Activated naive CD8-positive, alpha-beta T cell treated with anti-CD3 and anti-CD28 coated beads for 36 hours (primary cell): ENCODE results near the gene STAB2. TPM values are rescaled to one million over a fixed set of nuclear protein-coding genes. Genes with fewer than 3 reads are reported as not detected.

Experiments used
- DNase-seq: peaks from one replicate; pipeline ENCODE4 v3.0.0; 2021
- H3K27ac Mint-ChIP-seq: one replicate; pipeline ENCODE4 v1.8.0; 2022; ENCODE audit warnings: mild to moderate bottlenecking, moderate library complexity, mixed read lengths
- H3K27me3 Mint-ChIP-seq: one replicate; pipeline ENCODE4 v1.8.0; 2022; ENCODE audit warnings: mild to moderate bottlenecking, mixed read lengths
- H3K36me3 Mint-ChIP-seq: one replicate; pipeline ENCODE4 v1.8.0; 2021; ENCODE audit warnings: mild to moderate bottlenecking, mixed read lengths
- H3K4me1 Mint-ChIP-seq: one replicate; pipeline ENCODE4 v1.8.0; 2021; ENCODE audit warnings: mixed read lengths
- H3K4me3 Mint-ChIP-seq: one replicate; pipeline ENCODE4 v1.8.0; 2022; ENCODE audit warnings: mild to moderate bottlenecking, moderate library complexity, mixed read lengths
- H3K9me3 Mint-ChIP-seq: one replicate; pipeline ENCODE4 v1.8.0; 2022; ENCODE audit warnings: mixed read lengths
- total RNA-seq, 2 experiments: library from RNA; stranded (reverse); gene quantifications; one replicate each; pipeline ENCODE4 v1.2.3, GENCODE V29; 2021

STAB2 gene
- total RNA-seq, 2 experiments from 2014 or later: not detected

DNA sequence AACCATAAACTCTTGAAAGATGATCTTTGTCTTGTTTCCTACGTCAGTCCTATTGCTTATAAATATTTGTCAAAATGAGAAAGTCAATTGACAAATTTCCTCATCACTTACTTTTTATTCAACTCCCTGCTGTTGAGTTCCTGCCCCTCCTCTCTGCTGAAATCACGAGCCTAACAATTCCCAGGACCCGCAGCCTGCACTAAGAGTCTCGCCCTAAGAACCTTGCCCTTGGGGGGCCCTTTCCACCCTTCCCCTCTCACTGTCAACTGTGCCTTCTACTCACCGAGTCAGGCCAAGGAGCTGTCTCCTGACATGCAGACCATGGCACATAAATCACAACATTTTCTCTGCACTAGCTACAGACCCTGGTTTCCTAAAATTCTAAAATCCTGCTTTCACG is 99.0 kb downstream of the STAB2 start:
- Mint-ChIP-seq H3K27ac (no peak overlapping the region), H3K9me3 (no peaks in the 10 kb centered on the region), H3K27me3 (peaks cover 5% of the 10 kb centered on the region), H3K36me3 (peaks cover 2% of the 10 kb centered on the region), H3K4me1 (no peaks in the 10 kb centered on the region), H3K4me3 (no peak overlapping the region)
- DNase-seq: no peak

DNA sequence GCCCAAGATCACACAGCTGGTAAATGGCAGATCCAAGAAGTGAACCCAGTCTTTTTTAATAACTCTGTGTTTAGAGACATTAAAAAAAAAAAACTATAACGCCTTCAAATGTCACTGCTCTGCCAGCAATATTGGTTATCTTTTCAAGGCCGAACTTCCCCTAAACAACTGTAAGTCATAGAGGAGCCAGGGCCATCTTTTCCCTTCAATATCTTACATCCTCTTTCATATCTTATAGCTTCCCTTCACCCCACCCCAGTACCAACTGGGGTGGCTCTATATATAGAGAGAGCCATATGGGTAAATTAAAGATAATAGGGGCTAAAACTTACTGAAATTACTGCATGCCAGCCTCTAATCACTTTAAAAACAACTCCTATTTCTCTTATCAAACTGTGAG is 100.2 kb downstream of the STAB2 start:
- no peak overlapping the region for H3K27ac Mint-ChIP-seq
- H3K27me3 Mint-ChIP-seq: peaks cover 8% of the 10 kb centered on the region
- no peaks in the 10 kb centered on the region for H3K4me1 Mint-ChIP-seq
- no peaks in the 10 kb centered on the region for H3K9me3 Mint-ChIP-seq
- DNase-seq: no peak
- H3K4me3 Mint-ChIP-seq: no peak overlapping the region
- peaks cover 2% of the 10 kb centered on the region for H3K36me3 Mint-ChIP-seq

DNA sequence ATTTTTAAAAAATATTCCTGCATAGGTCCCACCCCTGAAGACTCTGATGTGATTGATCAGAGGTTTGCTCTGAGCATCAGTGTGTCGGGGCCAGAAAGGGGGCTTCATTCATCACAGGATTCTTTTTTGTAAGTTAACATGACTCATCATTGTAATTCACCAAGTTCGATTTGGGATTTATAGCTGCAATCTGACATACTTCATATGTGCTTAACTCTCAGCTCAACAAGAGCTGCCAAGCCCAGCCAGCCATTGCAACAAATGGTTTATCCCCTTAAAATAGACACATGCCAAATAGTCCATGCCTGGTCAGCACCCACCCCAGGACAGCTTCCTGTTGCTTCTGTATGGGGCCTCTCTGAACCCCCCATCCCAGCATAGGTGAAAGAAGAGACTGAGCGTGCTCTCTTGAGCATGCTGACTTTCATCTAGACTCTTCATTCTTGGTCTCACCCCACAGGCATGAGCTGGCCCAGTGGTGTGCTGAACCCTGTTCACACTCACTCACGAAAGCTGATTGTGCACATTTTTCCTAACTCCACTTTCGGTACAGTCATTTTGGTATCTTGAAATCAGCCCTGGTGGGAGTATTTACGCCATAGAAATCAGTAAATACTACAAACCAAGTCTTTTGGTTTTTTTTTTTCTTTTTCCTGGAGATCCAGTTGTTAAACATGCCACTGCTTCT is 101.4 kb downstream of the STAB2 start:
- H3K27ac Mint-ChIP-seq: no peak overlapping the region
- no peak for DNase-seq
- no peaks in the 10 kb centered on the region for H3K9me3 Mint-ChIP-seq
- peaks cover 12% of the 10 kb centered on the region for H3K27me3 Mint-ChIP-seq
- H3K4me3 Mint-ChIP-seq: no peak overlapping the region
- H3K36me3 Mint-ChIP-seq: peaks cover 2% of the 10 kb centered on the region
- no peaks in the 10 kb centered on the region for H3K4me1 Mint-ChIP-seq

DNA sequence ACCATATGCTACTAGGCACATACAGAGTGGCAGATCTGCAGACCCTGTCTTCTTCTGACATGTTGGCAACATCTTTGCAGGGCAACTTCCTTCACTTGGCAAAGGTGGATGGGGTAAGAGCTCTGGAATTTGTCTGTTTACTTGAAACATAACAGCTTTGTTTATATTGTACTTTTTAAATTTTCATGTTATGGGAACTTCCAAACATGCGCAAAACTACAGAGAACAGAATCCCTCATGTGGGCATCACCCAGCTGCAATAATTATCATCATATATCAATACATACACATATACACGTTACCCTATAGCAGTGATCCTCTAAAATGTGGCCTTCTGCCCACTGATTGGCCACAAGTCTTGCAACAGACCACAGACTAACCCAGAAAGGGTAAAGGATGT is 103.4 kb downstream of the STAB2 start:
- no peaks in the 10 kb centered on the region for H3K4me1 Mint-ChIP-seq
- H3K4me3 Mint-ChIP-seq: no peak overlapping the region
- peaks cover 2% of the 10 kb centered on the region for H3K36me3 Mint-ChIP-seq
- H3K27ac Mint-ChIP-seq: no peak overlapping the region
- H3K27me3 Mint-ChIP-seq: peaks cover 12% of the 10 kb centered on the region
- H3K9me3 Mint-ChIP-seq: no peaks in the 10 kb centered on the region
- no peak for DNase-seq

DNA sequence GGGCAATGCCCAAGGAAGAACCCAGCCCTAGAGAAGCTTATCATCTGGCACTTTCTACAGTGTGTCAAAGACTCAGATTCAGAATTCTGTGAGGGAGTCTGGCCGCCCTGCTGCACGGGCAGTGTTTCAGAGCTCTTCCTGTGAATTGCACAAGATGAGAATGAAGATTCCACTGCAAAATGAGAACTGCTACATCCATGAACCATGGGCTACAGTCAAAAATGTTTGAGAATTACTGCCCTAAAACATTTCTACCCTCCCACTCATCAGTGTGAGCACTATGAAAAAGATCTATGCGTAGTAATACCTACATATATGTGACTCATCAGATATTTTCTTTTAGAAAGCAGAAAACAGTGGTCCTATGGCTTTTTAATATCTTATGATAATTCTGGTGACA is 104.0 kb downstream of the STAB2 start:
- no peak overlapping the region for H3K27ac Mint-ChIP-seq
- H3K36me3 Mint-ChIP-seq: peaks cover 2% of the 10 kb centered on the region
- H3K9me3 Mint-ChIP-seq: no peaks in the 10 kb centered on the region
- no peaks in the 10 kb centered on the region for H3K4me1 Mint-ChIP-seq
- no peak for DNase-seq
- peaks cover 13% of the 10 kb centered on the region for H3K27me3 Mint-ChIP-seq
- no peak overlapping the region for H3K4me3 Mint-ChIP-seq

DNA sequence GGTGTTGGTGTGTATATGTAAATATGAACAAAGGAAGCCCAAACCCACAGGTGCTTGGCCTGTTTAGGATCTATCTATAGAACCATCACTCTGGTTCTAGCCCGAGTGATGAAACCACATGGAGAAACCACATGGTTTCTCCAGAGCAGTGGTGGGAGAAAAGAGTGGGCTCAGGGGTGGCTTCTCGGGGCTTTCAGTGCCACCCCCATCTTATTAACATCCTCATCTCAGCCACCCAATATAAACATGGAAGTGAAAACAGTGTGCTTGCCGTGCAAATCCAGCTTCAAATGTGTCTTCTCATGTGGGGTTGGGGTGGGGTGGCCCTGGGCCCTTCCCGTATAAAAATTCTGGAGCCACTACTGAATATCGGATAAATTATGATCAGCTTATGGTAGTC is 109.0 kb downstream of the STAB2 start:
- no peaks in the 10 kb centered on the region for H3K36me3 Mint-ChIP-seq
- H3K4me3 Mint-ChIP-seq: no peak overlapping the region

DNA sequence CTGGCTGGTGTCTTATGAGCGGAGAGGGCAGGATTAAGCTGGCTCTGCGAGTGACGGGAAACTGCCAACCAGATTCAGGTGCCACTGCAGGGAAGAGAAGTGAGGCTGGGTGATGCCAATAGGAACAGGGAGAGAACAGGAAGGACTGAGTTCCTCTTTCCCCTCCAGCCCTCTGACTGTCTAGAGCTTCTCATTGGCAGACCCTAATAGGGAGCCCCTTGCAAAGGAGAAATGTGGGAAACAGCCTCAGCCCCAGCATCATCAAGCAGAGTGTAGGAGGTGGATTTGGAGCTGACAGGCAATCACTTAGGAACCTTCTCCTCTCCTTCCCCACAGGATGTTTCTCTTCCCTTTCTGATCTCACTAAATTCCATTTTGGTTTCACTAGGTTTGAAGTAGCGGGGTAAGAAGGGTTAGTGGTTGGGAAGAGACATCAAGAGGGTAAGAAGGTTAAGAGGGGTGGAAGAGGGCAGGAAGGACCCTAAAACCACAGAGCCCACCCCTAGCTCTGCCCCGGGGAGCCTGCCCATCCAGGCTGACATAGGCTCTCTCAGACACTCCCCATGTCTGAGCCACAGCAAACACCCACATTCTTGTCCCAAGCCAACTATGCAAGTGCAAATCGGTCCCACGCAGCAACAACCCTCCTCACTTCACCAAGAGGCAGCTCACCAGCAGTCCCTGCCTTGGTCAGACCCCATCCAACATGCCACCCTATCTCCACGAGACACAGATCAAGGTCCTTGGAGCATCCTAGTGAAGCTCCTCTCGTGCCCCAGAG is 111.1 kb downstream of the STAB2 start:
- Mint-ChIP-seq H3K36me3 (no peaks in the 10 kb centered on the region), H3K4me3 (no peak overlapping the region), H3K4me1 (peaks cover 9% of the 10 kb centered on the region), H3K27ac (peak overlapping the region; percentile 12), H3K27me3 (peaks cover 20% of the 10 kb centered on the region), H3K9me3 (no peaks in the 10 kb centered on the region)
- no peak for DNase-seq

More for the DNA sequence above, 109.0 kb downstream of the STAB2 start:
- DNase-seq: no peak
- Mint-ChIP-seq H3K4me1 (peaks cover 9% of the 10 kb centered on the region), H3K27ac (no peak overlapping the region), H3K27me3 (peaks cover 24% of the 10 kb centered on the region), H3K9me3 (no peaks in the 10 kb centered on the region)

DNA sequence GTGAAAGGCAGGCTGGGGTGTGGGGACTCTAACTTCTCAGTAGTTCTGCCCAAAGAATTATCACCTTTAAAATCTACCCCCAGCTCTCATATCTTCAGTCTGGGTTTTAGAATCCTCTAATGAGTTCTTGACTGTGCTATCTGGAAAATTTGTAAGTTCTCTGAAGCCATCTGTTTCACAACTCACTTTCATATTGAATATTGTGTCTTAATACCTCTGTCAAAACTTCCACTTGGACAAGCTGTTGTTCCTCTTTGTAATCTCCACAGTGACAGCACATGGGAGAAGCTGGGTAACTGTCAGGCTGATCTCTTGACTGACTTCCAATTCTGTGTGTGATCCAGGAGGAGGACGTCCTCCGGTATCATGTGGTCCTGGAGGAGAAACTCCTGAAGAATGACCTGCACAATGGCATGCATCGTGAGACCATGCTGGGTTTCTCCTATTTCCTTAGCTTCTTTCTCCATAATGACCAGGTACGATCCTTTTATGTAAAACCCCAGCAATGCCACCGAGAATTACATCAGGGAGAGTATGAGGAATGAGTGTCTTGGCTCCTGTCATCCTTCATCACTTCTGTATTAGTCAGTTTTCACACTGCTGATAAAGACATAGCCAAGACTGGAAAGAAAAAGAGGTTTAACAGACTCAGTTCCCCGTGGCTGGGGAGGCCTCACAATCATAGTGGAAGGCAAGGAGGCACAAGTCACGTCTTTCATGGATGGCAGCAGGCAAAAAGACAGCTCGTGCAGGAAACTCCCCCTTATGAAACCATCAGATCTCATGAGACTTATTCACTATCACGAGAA is 111.9 kb downstream of the STAB2 start:
- no peaks in the 10 kb centered on the region for H3K9me3 Mint-ChIP-seq
- peaks cover 9% of the 10 kb centered on the region for H3K4me1 Mint-ChIP-seq
- H3K27ac Mint-ChIP-seq: peak overlapping the region; percentile 3
- no peaks in the 10 kb centered on the region for H3K36me3 Mint-ChIP-seq
- no peak for DNase-seq
- H3K4me3 Mint-ChIP-seq: no peak overlapping the region
- H3K27me3 Mint-ChIP-seq: peaks cover 17% of the 10 kb centered on the region

DNA sequence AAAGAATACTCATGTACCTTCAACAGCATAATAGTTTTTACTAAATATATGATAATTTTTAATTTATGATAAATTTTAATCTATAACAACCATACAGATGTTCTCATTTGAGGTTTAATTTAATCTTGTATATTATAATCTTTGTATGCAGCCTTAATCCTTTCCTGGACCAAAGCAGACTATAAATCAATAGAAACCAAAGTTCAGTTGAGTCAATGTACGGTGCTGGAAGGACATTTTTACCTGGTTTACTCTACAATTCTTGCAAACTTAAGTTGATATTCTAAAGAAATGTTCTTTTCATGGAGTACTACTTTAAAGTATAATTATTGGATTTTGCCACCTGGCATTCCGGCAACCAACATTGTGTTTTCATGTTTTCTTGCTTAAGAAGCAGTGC is 118.0 kb downstream of the STAB2 start:
- Mint-ChIP-seq H3K9me3 (no peaks in the 10 kb centered on the region), H3K36me3 (no peaks in the 10 kb centered on the region), H3K4me3 (no peak overlapping the region), H3K27ac (no peak overlapping the region), H3K4me1 (no peaks in the 10 kb centered on the region), H3K27me3 (peaks cover 9% of the 10 kb centered on the region)
- DNase-seq: no peak

DNA sequence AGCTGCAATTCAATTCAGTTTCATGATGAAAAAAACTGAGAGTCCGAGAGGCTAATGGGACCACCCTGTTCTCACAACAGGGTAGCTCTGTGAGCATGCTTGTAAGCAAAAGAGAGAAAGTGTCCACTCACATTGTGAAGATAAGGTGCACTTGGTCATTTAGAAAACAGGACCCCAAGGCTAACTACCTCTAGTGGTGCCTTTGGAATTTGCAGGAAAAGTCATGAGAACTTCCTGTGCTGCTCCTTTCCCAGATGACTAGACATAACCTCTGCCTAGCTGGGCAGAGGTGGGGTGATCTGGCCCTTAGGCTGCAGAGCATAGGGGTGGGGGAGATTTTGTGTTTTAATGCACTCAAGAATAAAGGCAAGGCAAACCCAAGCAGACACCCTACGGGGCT is 118.9 kb downstream of the STAB2 start:
- Mint-ChIP-seq H3K4me1 (no peaks in the 10 kb centered on the region), H3K9me3 (no peaks in the 10 kb centered on the region), H3K27me3 (peaks cover 9% of the 10 kb centered on the region), H3K27ac (no peak overlapping the region), H3K36me3 (no peaks in the 10 kb centered on the region), H3K4me3 (no peak overlapping the region)
- DNase-seq: no peak

DNA sequence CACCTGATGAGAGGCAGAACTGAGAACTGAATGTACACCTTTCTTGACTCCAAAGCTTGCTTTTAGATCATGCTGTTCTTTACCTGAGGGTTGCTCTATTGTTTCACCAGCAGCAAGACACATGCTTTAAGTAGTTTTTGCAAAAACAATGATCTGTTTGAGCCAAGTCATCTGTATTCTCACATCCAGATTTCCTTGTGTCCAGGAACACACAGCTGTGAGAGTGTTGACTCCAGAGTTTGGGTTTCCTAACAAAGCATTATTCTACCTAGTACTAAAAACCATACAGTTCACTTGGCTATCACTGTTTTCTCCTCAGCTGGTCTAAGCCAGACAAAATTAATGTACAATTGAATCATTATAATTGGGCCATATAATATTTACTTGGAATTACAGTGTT is 120.4 kb downstream of the STAB2 start:
- DNase-seq: no peak

DNA sequence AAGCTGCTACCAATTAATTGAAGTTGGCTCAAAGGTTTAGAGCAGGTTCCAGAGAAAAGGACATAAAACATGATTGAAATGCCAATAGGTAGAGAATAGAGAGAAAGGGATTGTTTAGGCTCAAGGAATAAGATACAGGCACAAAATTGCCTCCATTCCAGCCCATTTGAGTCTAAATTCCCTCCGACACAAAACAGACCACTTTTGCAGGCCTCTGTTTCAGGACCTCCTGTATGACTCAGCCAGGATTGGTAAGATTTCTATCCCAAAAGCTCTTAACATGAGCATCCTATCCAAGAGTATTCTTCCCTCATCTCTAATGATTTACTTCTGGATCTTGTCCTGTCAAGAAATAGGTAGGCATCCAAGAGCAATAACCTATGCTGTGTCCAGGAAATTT is 123.5 kb downstream of the STAB2 start:
- Mint-ChIP-seq H3K27me3 (peaks cover 9% of the 10 kb centered on the region), H3K36me3 (no peaks in the 10 kb centered on the region), H3K9me3 (no peaks in the 10 kb centered on the region), H3K4me3 (no peak overlapping the region), H3K27ac (no peak overlapping the region), H3K4me1 (no peaks in the 10 kb centered on the region)
- DNase-seq: no peak

More for the DNA sequence above, 120.4 kb downstream of the STAB2 start:
- Mint-ChIP-seq H3K27me3 (peaks cover 13% of the 10 kb centered on the region), H3K36me3 (no peaks in the 10 kb centered on the region), H3K4me3 (no peak overlapping the region), H3K9me3 (no peaks in the 10 kb centered on the region), H3K27ac (no peak overlapping the region), H3K4me1 (no peaks in the 10 kb centered on the region)

DNA sequence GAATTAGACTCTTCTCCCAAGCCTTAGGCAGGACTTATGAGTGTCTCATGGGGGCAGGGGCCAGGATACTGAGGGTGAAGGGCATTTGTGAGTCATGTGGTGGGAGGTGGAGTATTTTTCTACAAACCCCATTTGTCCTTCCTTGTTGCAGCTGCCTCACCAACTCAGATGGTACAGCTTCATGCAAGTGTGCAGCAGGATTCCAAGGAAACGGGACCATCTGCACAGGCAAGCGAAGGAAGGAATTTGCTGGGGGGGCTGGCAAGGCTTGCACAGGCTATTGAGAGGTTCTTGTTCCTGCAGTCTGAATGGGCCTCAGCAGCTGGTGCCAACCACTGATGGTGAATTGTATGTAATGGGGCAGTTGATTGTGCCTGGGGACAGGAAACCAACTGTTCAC is 125.1 kb downstream of the STAB2 start:
- no peaks in the 10 kb centered on the region for H3K4me1 Mint-ChIP-seq
- no peak for DNase-seq
- H3K27ac Mint-ChIP-seq: no peak overlapping the region
- no peak overlapping the region for H3K4me3 Mint-ChIP-seq
- H3K27me3 Mint-ChIP-seq: peaks cover 4% of the 10 kb centered on the region
- H3K9me3 Mint-ChIP-seq: no peaks in the 10 kb centered on the region
- H3K36me3 Mint-ChIP-seq: no peaks in the 10 kb centered on the region

DNA sequence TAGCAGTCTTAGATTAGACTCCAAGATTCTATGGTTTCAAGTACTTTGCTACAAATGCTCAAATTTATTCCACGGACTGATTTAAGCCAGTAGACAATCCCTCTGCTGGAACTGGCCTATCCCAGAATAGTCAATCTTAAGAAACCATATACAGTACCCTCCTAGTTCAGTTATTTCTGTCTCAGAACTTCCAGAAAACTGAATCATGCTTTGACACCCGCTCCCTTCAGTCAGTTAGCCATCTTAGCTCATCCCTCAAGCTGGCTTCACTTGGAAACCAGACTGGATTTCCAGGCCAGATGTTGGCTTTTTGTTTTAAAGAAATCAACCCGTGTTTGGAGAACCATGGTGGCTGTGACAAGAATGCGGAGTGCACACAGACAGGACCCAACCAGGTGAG is 128.4 kb downstream of the STAB2 start:
- H3K36me3 Mint-ChIP-seq: no peaks in the 10 kb centered on the region
- no peak overlapping the region for H3K27ac Mint-ChIP-seq

DNA sequence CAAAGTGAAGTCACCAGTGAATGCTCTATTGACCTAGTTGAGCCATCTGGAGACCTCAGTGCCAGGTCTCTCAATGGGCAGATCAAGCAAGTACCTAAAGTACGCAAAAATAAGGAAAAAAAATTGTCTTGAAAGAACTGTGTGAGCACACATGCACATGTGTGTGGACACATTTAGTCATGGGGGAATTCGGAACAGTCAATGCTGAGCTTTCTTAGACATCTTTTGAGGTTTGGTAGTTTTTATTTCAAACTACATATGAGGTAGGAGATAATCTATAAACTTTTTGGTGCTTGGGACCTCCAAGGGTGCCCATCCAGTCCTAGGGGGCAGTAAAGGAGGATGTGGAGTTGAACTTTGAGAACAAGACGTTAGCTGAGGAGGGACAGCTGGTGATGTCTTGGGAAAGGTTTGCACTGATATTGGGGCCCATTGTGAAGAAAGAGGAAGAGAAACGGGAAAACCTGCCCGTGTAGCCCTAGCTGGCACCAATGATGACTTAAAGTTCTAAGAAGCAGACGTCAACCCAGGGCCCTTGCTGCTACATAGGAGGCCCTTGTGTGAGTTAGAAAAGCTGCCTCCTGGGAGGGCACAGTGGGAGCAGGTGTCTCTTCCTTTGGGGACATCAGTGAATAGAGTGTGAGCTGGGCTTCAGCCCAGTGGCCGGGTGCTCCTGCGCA is 129.6 kb downstream of the STAB2 start:
- Mint-ChIP-seq H3K27ac (no peak overlapping the region), H3K27me3 (peaks cover 4% of the 10 kb centered on the region), H3K36me3 (no peaks in the 10 kb centered on the region), H3K9me3 (no peaks in the 10 kb centered on the region), H3K4me3 (no peak overlapping the region), H3K4me1 (no peaks in the 10 kb centered on the region)
- no peak for DNase-seq

More for the DNA sequence above, 128.4 kb downstream of the STAB2 start:
- no peaks in the 10 kb centered on the region for H3K9me3 Mint-ChIP-seq
- no peak for DNase-seq
- H3K27me3 Mint-ChIP-seq: peaks cover 4% of the 10 kb centered on the region
- no peak overlapping the region for H3K4me3 Mint-ChIP-seq
- no peaks in the 10 kb centered on the region for H3K4me1 Mint-ChIP-seq
